Activated effector memory CD4-positive, alpha-beta T cell treated with anti-CD3 and anti-CD28 coated beads, Interleukin-2, amount 50 U/mL, for 16 hours (primary cell): ENCODE data around the gene SYT6.
A peak's percentile ranks its signal among the peaks of the same experiment; 100 is the strongest.

ENCODE experiments used
- DNase-seq: peaks from one replicate; pipeline ENCODE4 v3.0.0-alpha.2; 2020

Gene SYT6

DNA sequence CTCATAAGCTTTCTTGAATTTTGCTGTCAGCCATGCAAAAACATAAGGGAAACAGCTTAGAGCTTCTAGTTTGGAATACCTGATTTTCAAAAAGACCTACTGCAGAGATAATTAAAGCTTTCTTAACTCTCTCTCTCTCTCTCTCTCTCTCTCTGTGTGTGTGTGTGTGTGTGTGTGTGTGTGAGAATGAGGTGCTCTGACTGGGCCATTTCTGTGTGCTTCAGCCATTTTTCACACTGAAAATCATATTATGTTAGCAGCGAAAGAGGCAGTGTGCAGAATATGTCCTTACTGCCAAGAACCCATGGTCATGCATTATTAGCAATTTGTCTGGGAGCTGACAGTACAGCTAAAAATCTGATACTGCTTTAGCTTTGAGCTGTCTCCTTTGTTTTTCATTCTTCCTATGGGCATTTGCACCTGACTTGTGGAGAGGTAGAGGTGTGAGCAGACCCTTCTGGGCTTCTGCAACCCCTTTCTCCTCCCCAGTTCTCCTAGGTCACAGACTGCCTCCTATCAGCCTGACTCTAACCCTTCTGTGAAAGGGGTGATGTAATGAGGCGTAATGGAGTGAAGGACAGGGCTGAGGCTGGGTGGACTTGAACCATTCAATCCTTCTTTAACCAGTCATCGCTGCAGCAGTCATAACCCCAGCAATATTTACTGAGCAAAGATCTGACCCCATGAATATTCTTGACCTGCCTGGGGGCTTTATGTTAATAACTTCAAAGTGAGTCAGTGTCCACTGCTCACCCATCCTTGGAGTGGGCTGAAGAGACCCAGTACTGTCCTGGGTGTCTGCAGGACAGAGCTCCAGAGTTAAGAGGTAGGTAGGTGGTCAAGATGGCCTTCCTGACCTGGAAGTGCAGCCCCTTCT is 61.2 kb downstream of the SYT6 start:
- peak; percentile 4 for DNase-seq

- peak; percentile 31 for DNase-seq
Measured at GRCh38 chr1:114091711-114092110, 62.0 kb downstream of the SYT6 start.

- DNase-seq, result no peak
Measured at GRCh38 chr1:114090738-114091505, 62.7 kb downstream of the SYT6 start.

DNA sequence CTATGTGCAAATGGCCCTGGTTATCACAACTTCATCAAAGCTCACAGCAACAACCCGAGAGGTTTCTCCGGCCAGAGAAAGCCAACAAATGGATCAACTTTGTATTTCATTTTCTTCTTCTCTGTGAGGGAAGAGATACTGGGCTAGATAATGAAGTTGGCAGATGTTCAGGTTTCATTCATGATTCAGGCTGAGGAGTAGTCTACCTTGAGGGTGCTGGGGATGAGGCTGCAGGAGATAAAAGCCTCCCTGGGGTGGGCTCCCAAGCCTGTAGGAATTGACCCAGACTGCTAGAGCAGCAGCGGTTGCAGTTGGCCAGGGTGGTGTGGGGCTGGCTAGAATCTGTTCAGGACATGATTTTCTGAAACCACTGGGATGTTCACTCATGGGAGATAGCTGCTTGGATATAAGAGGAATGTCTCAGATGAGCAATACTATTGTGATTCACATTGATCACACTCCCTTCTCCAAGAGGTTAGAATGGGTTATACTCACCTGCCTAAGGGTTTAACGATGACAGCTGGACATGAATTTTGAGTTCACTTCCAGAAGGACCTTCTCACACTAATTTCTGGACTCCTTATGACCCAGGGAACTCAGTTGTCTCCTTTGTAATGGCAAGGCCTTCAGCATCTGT is 64.0 kb downstream of the SYT6 start:
- DNase-seq, result peak; percentile 3

- DNase-seq, result peak; percentile 27
Measured at GRCh38 chr1:114088392-114089299, 65.0 kb downstream of the SYT6 start.

DNA sequence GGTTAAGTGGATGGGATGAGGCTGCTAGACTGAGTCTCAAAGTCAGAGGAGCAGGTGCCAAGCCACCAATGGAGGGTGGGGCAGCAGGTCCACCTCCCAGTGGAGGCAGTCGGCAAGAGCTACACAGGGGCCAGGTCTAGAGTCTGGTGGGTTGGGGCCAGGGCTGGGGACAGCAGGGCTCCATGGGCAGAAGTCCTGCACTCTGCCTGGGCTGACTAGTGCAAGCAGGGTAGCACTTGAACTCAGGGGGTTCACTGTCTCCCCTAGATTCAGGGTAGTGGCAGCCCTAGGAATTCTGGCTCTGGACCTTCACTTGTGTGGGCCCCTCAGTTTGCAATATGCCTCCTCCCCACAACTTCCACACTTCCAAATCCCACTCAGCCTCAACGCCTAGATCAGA is 66.2 kb downstream of the SYT6 start:
- no peak for DNase-seq

DNA sequence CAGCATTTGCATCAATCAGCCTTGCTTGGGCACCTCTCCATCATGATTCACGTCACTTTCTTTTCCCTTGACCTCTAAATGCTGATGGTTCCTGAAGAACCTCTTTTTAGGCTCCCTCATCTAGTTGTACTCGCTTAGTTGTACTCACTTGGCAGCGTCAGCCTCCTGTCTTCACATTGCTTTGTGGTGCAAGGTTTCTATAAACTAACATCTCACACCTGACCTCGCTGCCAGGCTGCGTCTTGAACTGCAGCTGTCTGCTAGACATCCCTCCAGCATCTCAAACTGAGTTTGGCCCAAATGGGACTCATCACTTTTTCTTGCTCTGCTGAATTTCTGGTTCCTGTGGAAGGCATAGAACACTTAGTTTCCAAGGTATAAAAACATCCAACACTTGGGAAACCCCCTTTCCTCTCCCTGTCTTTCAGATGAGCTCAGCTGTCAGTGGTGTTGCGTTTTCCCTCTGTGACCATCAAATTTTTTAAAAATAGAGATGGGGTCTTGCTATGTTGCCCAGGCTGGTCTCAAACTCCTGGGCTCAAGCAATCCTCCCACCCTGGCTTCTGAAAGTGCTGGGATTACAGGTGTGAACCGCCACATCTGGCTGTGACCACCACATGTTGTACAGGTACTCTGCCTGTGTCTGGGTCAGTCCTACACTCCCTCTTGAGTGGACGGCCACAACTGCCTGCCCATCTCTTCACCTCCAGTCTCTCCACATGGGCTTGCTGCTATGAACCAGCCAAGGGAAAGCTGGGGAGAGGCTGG is 66.9 kb downstream of the SYT6 start:
- DNase-seq, result no peak

DNA sequence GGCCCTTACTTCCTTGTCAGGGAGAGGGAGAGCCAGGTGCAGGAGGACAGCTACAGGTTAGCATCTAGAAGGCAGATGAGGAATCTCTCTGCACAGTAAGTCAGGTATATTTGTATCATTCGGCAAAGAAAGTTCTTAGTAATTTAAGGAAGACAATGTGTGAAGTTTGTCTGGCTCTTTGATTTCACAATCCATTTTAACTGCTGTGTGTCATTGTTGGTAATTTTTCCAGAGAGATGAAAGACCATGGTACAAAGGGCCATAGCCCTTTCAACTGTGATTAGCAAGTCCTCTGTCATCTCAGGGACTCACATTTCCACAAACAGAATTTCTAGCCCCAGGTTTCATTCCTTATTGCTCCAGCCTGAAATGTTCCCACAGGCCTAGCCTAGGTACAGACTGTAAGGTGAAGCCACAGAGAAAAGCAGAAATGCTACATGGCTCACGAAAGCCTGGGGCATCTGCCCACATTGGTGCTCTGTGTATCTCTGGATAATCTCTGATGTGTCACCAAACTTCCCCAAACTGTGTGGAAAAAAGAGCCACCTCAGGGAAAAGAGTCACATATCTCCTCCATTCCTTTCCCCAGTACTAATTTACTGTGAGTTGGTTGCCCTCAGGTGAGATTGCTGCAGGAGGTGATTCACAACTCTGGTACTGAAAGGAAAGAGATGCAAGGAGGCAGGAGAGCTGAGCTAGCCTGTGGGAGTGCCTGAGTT is 70.6 kb downstream of the SYT6 start:
- no peak for DNase-seq

DNA sequence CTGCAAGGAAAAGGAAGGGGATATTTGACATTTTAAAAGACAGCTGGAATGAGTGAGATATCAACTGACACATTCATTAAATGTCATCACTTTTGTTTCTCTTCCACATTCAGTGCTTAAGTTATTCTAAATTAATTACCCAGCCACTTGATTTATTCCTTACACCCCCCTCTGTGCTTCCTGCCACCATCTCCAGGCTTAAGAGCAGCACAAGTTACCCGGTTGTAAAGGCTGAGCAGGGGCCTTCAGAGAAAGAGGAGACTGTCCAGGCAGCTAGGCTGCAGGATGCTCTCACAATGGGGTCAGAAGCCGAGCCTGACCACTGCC is 71.4 kb downstream of the SYT6 start:
- DNase-seq, result no peak

GRCh38 chr1:114081437-114082303 is 72.0 kb downstream of the SYT6 start:
- DNase-seq, result no peak

- DNase-seq, result no peak
Measured at GRCh38 chr1:114080511-114081436, 72.9 kb downstream of the SYT6 start.

DNA sequence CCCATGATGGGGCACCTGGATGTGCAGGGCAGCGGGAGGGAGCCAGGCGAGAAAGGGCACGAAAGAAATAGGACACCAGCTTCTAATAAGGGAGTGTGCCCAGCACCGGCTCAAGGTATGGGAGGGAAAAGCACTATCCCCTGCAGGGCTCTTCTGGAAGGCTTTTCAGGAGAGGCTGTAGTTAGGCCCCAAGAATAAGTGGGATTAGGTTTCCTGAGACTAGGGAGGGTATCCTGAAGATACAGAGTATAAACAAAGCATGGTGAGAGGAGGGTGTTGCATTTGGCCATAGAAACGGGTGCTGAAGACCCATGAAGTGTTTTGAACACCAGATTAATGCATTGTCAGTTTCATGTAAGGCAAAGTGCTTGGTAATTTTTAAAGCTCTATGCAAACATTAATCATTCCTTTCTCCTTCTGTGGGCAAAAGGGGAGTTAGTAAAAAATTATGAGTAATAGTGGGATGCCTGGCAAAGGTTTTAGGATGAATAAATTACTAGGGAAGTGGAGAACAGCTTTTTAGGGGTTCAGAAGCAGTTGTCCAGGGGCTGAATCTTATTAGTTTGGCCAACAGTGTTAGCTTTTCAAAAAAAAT is 74.0 kb downstream of the SYT6 start:
- no peak for DNase-seq

DNA sequence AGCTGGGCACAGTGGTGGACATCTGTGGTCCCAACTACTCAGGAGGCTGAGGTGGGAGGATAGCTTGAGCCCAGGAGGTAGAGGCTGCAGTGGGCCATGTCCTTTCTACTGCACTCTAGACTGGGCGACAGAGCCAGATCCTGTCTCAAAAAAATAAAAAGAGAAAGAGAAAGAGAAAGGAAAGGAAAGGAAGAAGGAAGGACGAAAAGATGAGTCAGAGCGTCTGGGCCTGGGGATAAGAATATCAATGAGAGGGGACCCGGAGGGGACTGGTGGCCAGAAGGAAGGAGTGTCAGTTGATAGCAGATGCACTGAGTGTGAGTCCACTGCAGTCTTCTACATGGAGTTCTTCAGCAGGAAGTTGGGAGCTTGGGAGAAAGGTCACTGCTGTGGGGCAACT is 75.6 kb downstream of the SYT6 start:
- DNase-seq, result no peak

DNA sequence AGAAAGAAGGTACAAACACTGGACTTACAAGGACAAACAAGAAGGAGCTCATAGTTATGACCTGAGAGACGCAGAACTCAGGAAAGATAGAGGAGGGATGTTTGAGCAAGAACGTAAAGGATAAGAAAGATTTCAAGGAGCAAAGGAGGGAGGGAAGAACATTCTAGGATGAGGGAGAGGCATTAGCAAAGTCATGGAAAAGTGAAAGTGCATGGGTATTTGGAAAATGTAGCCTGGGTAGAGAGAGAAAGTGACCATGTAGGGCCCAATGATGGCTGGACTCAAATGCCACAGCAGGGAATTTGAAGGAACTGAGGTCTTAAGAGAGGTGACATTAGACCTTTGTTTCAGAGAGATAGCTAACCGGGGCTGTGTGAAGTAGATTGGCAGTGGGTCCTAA is 76.5 kb downstream of the SYT6 start:
- DNase-seq, result no peak

DNA sequence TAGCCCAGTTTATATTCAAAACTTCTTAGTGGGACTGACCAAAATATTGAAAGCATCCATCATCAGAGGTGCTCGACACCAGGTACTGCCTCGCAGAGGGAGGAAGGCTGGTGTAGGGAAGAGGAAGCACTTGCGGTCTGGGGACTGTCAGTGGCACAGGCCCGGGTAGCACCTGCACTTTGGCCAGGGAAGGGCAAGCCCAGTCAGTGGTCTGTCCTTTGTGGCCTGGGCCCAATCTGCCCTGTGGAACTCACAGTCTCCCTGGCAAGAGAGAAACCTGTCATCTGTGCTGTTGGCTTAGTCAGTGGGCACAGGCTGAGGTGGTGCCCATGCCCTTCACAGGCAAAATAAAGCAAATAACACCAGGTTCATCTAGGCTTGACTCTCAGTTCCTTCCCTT is 77.4 kb downstream of the SYT6 start:
- DNase-seq, result no peak

GRCh38 chr1:114075546-114076242 is 78.0 kb downstream of the SYT6 start:
- no peak for DNase-seq

DNA sequence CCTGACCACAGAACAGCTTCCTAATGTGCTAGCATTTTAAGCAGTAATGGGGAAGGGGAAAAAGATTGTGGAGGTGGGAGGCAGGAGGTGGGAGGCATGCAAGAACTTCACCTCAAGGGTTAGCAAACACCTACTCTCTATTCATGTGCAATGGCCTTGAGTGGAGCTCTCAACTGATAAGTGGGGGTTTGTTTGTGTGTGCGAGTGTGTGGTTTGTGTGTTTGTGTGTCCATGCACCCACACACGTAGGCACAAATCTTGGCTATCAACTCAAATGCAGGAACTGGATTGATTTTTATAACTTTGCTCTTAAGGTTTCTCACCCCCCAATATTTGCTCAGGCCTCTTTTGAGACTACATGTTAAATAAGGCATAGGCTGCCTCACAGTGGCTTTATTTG is 78.6 kb downstream of the SYT6 start:
- DNase-seq, result no peak

DNA sequence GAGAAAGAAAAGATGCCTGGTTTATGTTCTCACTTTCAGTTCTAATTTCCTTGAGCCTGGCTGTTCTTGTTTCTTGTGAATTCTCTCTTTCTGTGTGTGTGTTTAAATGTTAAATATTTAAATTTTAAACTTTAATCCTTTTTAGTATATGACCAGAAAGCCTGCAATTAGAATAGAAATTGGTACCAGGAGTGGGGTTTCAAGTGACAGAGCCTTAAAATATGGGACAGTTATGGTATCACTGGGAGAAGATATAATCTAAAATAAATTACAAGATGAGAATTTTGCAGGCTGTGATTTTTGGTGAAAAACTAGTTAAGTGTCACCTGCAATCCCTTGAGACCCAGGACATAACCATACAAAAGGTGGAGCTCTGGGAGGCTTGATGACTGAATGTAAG is 81.4 kb downstream of the SYT6 start:
- no peak for DNase-seq
